ENCODE measurements around the gene UROC1.

- TF ChIP-seq CTCF (IDR thresholded peaks at IDR 0.05) (no peak), POLR2A (IDR thresholded peaks at IDR 0.05) (no peak)
These were observed 25.0 kb upstream of the UROC1 start for GRCh38 chr3:126542340-126543241.

Measured in body of pancreas (tissue), 4 donors.